Lung (tissue), 16 donors: ENCODE data around the gene C1orf53. TPM values are rescaled to one million over a fixed set of nuclear protein-coding genes. Genes with fewer than 3 reads are reported as not detected.
A peak's percentile ranks its signal among the peaks of the same experiment; 100 is the strongest.
"Not testable (repeated sequence)": the region's sequence is repeated elsewhere in the genome, so short reads cannot be mapped to it uniquely, and the experiment has no call there.

Experiments
- ATAC-seq: fragments of 200-7000 bp; cut with Tn5 transposase; one replicate; pipeline ENCODE4 v1.9.1; 2020; ENCODE audit warnings: moderate number of reproducible peaks; ENCODE audit not compliant: insufficient read depth, low FRiP score
- DNase-seq, 3 donors: peaks; one replicate each; pipeline ENCODE4 v3.0.0-alpha.2; 2013 to 2017
- H3K27ac ChIP-seq, 2 donors: one replicate each; pipeline ENCODE4 v1.5.1; 2013; ENCODE audit warnings: mild to moderate bottlenecking in 2 of 2, moderate library complexity in 2 of 2, control low read depth in 1 of 2, inconsistent platforms in 1 of 2, low read depth in 1 of 2, low read length in 1 of 2
- H3K27me3 ChIP-seq, 3 donors: one replicate each; pipeline ENCODE4 v1.5.1; 2013; ENCODE audit warnings: low read length in 2 of 3; ENCODE audit not compliant: control insufficient read depth in 3 of 3, insufficient read depth in 3 of 3
- H3K36me3 ChIP-seq, 4 donors: one replicate each; pipeline ENCODE4 v1.5.1; 2013; ENCODE audit warnings: low read length in 4 of 4, mild to moderate bottlenecking in 1 of 4, moderate library complexity in 1 of 4; ENCODE audit not compliant: control insufficient read depth in 4 of 4, insufficient read depth in 4 of 4
- H3K4me1 ChIP-seq, 5 donors: one replicate each; pipeline ENCODE4 v1.5.1; 2013; ENCODE audit warnings: low read length in 5 of 5, mild to moderate bottlenecking in 2 of 5, moderate library complexity in 1 of 5; ENCODE audit not compliant: control insufficient read depth in 5 of 5, insufficient read depth in 5 of 5
- H3K4me3 ChIP-seq: one replicate; pipeline ENCODE4 v1.5.1; 2013; ENCODE audit warnings: mild to moderate bottlenecking, control low read depth, moderate library complexity
- H3K9ac ChIP-seq, 2 donors: one replicate each; pipeline ENCODE4 v1.5.1; 2013; ENCODE audit warnings: low read length in 2 of 2, control low read depth in 1 of 2; ENCODE audit not compliant: insufficient read depth in 1 of 2
- H3K9me3 ChIP-seq, 4 donors: one replicate each; pipeline ENCODE4 v1.5.1; 2013; ENCODE audit warnings: low read length in 3 of 4, mild to moderate bottlenecking in 1 of 4, moderate library complexity in 1 of 4; ENCODE audit not compliant: control insufficient read depth in 4 of 4, insufficient read depth in 3 of 4
- WGBS, 2 donors: extraction: QIAGEN DNeasy Blood & Tissue Kit; methylation state at CpG; one replicate each; pipeline ENCODE4 v1.1.7; 2013; 5-methylcytosine and 5-hydroxymethylcytosine counted together
- long read RNA-seq, 5 donors: transcript quantifications; one replicate each; lab custom pipeline, GENCODE V29; 2026
- polyA plus RNA-seq, 2 donors: library from polyadenylated mRNA; stranded (reverse); fragments of 200-250 nt; gene quantifications; one replicate each; pipeline ENCODE4 v1.2.1, GENCODE V29; 2013
- total RNA-seq, 2 donors: library from RNA; depleted of rRNA in 1 of 2; stranded (reverse); fragments of >200 nt in 1 of 2; gene quantifications; one replicate each; pipeline ENCODE4 v1.2.1, GENCODE V29; 2014 to 2021
- TF ChIP-seq, protein P1 (sequence below): IDR thresholded peaks from 2 replicates; pipeline ENCODE4 v1.5.1; 2012; ENCODE audit warnings: mild to moderate bottlenecking; ENCODE audit errors: control extremely low read depth, extremely low read depth
- donor health status: control.
- donor health status: control.
- donor health status: Bipolar disorder and iron deficiency.
- donor health status: healthy.
- donor health status: DM: yes; HTN: yes; CAD: no.

Gene C1orf53
- total RNA-seq (1 to 10 TPM; 3.6 to 8.2 TPM), polyA plus RNA-seq (10 to 100 TPM in 1 of 2 donors, 1 to 10 TPM in 1; 6.7 to 23.7 TPM)
- long read RNA-seq, donor 1, transcript C1orf53-201 (3 exons, 588 nt), result major isoform, 6 of 6 reads
- long read RNA-seq, donor 1, partial matches to known transcripts, result 0 of 6 reads
- long read RNA-seq, donor 1, other reads (novel, unspliced or antisense), result 0 of 6 reads
- long read RNA-seq, donor 2, partial matches to known transcripts, result 0 of 1 reads
- long read RNA-seq, donor 2, other reads (novel, unspliced or antisense), result 0 of 1 reads
- long read RNA-seq, donor 3, result 0 reads
- long read RNA-seq, donor 4, partial matches to known transcripts, result 0 of 1 reads
- long read RNA-seq, donor 4, other reads (novel, unspliced or antisense), result 0 of 1 reads
- long read RNA-seq, donor 5, transcript C1orf53-201 (3 exons, 588 nt), result major isoform, 5 of 5 reads
- long read RNA-seq, donor 5, partial matches to known transcripts, result 0 of 5 reads
- long read RNA-seq, donor 5, other reads (novel, unspliced or antisense), result 0 of 5 reads

DNA sequence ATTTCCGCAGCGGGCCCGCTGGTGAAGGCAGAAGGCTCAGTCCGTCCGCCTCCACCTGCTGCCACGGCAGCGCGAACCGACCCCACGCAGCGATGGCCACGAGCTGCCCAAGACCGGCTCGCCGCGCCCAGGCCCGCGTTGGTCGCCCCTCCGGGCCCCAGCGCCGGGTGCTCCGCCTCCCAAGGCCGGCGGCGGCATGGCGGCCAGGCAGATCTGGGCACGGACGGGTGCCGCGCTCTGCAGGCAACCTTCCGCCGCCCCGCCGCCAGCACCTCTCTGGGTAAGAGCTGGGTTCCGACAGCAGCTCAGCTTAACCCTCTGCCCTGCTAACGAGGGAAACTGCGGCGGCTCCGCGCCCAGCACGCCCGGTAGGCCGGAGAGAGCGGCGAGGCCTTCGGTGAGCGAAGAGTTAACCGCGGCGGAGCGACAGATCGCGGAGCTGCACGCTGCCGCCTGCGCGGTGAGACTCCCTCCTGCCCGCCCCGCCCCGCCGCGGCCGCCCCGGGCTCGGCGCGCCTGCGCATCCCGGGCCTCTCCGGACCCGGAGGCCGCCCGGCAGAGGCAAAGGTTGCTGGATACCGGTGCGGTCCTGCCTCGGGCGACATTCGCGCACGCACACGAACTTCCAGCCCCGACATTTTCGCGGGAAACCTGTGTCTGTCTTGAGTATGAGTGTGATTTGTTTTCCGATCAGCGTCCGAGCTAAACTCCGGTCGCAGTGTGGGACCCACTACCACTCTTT is at the start of gene C1orf53:
C1orf53 (plus strand) TSS at position 177 of the 742 bp plus-strand sequence; CDS start at position 197, 20 bp downstream.
- Histone ChIP-seq H3K27ac (peak within 1 kb of the TSS; percentile 72 to 80), H3K9ac (peak within 1 kb of the TSS; percentile 32 to 90), H3K36me3 (no peaks in the 10 kb centered on the region), H3K4me3 (peak within 1 kb of the TSS; percentile 43), H3K27me3 (peaks cover under 1 to 50% (median 47%) of the 10 kb centered on the region in 3 donors), H3K4me1 (peaks cover 0 to 13% (median 0%) of the 10 kb centered on the region in 5 donors), H3K9me3 (no peaks in the 10 kb centered on the region)
- TF ChIP-seq, protein P1, sequence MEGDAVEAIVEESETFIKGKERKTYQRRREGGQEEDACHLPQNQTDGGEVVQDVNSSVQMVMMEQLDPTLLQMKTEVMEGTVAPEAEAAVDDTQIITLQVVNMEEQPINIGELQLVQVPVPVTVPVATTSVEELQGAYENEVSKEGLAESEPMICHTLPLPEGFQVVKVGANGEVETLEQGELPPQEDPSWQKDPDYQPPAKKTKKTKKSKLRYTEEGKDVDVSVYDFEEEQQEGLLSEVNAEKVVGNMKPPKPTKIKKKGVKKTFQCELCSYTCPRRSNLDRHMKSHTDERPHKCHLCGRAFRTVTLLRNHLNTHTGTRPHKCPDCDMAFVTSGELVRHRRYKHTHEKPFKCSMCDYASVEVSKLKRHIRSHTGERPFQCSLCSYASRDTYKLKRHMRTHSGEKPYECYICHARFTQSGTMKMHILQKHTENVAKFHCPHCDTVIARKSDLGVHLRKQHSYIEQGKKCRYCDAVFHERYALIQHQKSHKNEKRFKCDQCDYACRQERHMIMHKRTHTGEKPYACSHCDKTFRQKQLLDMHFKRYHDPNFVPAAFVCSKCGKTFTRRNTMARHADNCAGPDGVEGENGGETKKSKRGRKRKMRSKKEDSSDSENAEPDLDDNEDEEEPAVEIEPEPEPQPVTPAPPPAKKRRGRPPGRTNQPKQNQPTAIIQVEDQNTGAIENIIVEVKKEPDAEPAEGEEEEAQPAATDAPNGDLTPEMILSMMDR, result no peak
- 0% methylated on average over 80 to 90 of the region's 90 CpGs for WGBS, 2 donors
- DNase-seq (peak; percentile 90 to 93 (median 91)), ATAC-seq (peak; percentile 99)

DNA sequence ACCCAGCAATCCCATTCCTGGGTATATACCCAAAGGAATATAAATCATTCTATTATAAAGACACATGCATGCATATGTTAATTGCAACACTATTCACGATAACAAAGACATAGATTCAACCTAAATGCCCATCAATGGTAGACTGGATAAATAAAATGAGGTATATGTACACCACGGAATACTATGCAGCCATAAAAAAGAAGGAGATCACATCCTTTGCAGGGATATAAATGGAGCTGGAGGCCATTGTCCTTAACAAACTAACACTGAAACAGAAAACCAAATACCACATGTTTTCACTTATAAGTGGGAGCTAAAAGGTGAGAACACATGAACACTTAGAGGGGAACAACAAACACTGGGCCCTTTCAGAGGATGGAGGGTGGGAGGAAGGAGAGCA is 46.7 kb upstream of the C1orf53 start:
- not testable (repeated sequence) for H3K4me1 ChIP-seq, DNase-seq, ATAC-seq, H3K27me3 ChIP-seq, H3K36me3 ChIP-seq, H3K4me3 ChIP-seq, H3K9me3 ChIP-seq, H3K9ac ChIP-seq, H3K27ac ChIP-seq
- 85 to 89% methylated on average over 2 of the region's 2 CpGs for WGBS, 2 donors

- H3K27ac ChIP-seq, result no peak overlapping the region
- TF ChIP-seq, protein P1, result no peak
- 78 to 81% methylated on average over 2 of the region's 2 CpGs for WGBS, 2 donors
- H3K9ac ChIP-seq, result no peak overlapping the region
- ATAC-seq (no peak), DNase-seq (no peak)
- H3K4me3 ChIP-seq, result no peak overlapping the region
- H3K4me1 ChIP-seq, result no peaks in the 10 kb centered on the region
- no peaks in the 10 kb centered on the region for H3K27me3 ChIP-seq
- H3K9me3 ChIP-seq, result no peaks in the 10 kb centered on the region
- no peaks in the 10 kb centered on the region for H3K36me3 ChIP-seq
Observed at GRCh38 chr1:197857477-197857876, 45.0 kb upstream of the C1orf53 start.

DNA sequence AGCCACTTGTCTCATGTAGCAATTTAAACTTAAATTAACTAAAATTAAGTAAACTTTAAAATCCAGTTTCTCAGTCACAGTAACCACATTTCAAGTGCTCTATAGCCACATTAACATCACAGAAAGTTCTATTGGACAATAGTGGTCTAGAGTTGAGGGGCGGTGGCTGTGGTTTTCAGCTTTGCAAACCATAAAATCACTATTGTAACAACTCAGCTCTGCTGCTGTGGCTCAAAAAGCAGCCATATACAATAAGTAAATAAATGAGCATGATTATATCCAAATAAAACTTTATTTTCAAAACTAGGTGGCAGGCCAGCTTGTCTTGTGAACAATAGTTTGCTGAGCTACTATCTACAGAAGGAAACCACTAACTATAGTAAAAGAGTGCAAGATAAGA is 43.4 kb upstream of the C1orf53 start:
- Histone ChIP-seq H3K9ac (no peak overlapping the region), H3K36me3 (no peaks in the 10 kb centered on the region), H3K27ac (no peak overlapping the region), H3K27me3 (no peaks in the 10 kb centered on the region), H3K4me3 (no peak overlapping the region), H3K4me1 (no peaks in the 10 kb centered on the region), H3K9me3 (no peaks in the 10 kb centered on the region)
- DNase-seq (no peak), ATAC-seq (no peak)
- 82 to 93% methylated on average over 1 of the region's 1 CpG for WGBS, 2 donors
- TF ChIP-seq, protein P1, result no peak
